Ascending aorta (tissue), 2 donors: ENCODE measurements around the gene APOB. TPM values are rescaled to one million over a fixed set of nuclear protein-coding genes. Genes with fewer than 3 reads are reported as not detected.

Source experiments
- DNase-seq, 2 donors: peaks; one replicate each; pipeline ENCODE4 v3.0.0-alpha.2; 2019; ENCODE audit warnings: low spot score in 2 of 2
- H3K27ac ChIP-seq, 2 donors: fragments of 200-600 bp; sonication (generic); one replicate each; pipeline ENCODE4 v1.5.1; 2016 to 2017; ENCODE audit warnings: mild to moderate bottlenecking in 1 of 2
- H3K27me3 ChIP-seq: fragments of 200-600 bp; sonication (generic); one replicate; pipeline ENCODE4 v1.5.1; 2017
- H3K36me3 ChIP-seq, 2 donors: fragments of 200-600 bp; sonication (generic); one replicate each; pipeline ENCODE4 v1.5.1; 2016
- H3K4me1 ChIP-seq, 2 donors: fragments of 200-600 bp; sonication (generic); one replicate each; pipeline ENCODE4 v1.5.1; 2016 to 2017; ENCODE audit warnings: mild to moderate bottlenecking in 1 of 2
- H3K4me3 ChIP-seq, 2 donors: fragments of 200-600 bp; sonication (generic); one replicate each; pipeline ENCODE4 v1.5.1; 2016 to 2017; ENCODE audit warnings: mild to moderate bottlenecking in 1 of 2
- H3K9me3 ChIP-seq, 2 donors: fragments of 200-600 bp; sonication (generic); one replicate each; pipeline ENCODE4 v1.5.1; 2016
- intact Hi-C: fragments of 100-400 bp; cut with DNase I; formaldehyde crosslinking; loops from one replicate; pipeline ENCODE4 v1.15.1; 2023
- total RNA-seq: library from RNA; depleted of rRNA; stranded (reverse); fragments of >200 nt; gene quantifications from one replicate; pipeline ENCODE4 v1.1.0, GENCODE V29; 2016
- TF ChIP-seq, protein P1 (sequence below), 3 experiments: fragments of 200-600 bp in 2 of 3; fragments of 450-650 bp in 1 of 3; sonication (generic) in 2 of 3; IDR thresholded peaks; one replicate each; pipeline ENCODE4 v1.5.1; 2016 to 2019; ENCODE audit warnings: antibody characterized with exemption in 3 of 3, mild to moderate bottlenecking in 1 of 3, moderate library complexity in 1 of 3

The APOB gene
- total RNA-seq, 1 donor from 2014 or later = 8.5 TPM

DNA sequence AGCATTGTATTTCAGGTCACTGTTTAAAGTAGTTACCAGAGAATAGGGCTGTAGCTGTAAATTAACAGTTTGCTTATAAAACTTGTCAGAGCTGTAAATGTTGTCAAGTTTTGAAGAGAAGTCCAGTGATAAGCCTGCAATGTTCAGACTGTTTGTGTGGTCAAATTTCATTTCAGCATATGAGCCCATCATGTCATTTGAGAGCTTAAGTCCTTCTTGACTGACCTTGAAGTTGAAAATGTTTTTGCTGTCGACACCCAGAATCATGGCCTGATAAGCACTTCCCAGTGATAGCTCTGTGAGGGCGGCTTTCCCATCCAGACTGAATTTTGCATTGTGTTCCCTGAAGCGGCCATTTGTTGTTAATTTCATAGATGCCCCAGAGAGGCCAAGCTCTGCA, 32.4 kb downstream of the APOB start:
- peaks cover 0 to 16% of the 10 kb centered on the region in 2 donors for H3K9me3 ChIP-seq
- H3K27ac ChIP-seq = no peak overlapping the region
- no peaks in the 10 kb centered on the region for H3K27me3 ChIP-seq
- TF ChIP-seq, protein P1, sequence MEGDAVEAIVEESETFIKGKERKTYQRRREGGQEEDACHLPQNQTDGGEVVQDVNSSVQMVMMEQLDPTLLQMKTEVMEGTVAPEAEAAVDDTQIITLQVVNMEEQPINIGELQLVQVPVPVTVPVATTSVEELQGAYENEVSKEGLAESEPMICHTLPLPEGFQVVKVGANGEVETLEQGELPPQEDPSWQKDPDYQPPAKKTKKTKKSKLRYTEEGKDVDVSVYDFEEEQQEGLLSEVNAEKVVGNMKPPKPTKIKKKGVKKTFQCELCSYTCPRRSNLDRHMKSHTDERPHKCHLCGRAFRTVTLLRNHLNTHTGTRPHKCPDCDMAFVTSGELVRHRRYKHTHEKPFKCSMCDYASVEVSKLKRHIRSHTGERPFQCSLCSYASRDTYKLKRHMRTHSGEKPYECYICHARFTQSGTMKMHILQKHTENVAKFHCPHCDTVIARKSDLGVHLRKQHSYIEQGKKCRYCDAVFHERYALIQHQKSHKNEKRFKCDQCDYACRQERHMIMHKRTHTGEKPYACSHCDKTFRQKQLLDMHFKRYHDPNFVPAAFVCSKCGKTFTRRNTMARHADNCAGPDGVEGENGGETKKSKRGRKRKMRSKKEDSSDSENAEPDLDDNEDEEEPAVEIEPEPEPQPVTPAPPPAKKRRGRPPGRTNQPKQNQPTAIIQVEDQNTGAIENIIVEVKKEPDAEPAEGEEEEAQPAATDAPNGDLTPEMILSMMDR (IDR thresholded peaks at IDR 0.05) = no peak
- intact Hi-C loops = no loop called here
- H3K4me3 ChIP-seq = no peak overlapping the region
- DNase-seq = no peak
- H3K36me3 ChIP-seq = peaks cover 21 to 25% of the 10 kb centered on the region in 2 donors
- H3K4me1 ChIP-seq = no peaks in the 10 kb centered on the region

DNA sequence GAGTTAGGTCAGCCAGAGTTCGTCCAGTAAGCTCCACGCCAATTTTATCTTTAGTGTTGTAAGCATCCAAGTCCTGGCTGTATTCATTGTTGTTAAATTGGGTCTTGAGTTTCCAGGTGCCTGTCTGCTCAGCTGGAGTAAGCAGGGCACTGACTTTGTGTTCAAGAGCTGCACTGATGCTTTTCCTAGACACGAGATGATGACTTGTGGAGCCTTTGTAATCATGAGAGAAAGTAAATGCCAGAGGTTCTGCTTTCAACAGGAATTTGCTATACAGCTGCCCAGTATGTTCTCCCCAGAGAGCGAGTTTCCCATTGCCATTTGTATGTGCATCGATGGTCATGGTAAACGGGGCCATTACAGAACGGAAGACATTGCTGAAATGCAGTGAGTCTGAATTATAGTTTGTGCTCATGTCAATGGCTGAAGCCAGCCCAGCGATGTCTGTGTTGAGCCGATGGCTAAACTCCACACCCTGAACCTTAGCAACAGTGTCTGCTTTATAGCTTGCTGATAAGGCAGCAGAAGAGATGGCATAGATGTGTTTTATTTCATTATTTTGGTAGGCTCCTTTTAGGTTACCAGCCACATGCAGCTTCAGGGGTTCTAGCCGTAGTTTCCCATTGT, 32.9 kb downstream of the APOB start:
- Histone ChIP-seq H3K27me3 (no peaks in the 10 kb centered on the region), H3K4me3 (no peak overlapping the region), H3K9me3 (peaks cover 0 to 17% of the 10 kb centered on the region in 2 donors), H3K4me1 (no peaks in the 10 kb centered on the region), H3K36me3 (peaks cover 21 to 25% of the 10 kb centered on the region in 2 donors), H3K27ac (no peak overlapping the region)
- DNase-seq = no peak
- TF ChIP-seq, protein P1 (IDR thresholded peaks at IDR 0.05) = no peak
- intact Hi-C loops = no loop called here

DNA sequence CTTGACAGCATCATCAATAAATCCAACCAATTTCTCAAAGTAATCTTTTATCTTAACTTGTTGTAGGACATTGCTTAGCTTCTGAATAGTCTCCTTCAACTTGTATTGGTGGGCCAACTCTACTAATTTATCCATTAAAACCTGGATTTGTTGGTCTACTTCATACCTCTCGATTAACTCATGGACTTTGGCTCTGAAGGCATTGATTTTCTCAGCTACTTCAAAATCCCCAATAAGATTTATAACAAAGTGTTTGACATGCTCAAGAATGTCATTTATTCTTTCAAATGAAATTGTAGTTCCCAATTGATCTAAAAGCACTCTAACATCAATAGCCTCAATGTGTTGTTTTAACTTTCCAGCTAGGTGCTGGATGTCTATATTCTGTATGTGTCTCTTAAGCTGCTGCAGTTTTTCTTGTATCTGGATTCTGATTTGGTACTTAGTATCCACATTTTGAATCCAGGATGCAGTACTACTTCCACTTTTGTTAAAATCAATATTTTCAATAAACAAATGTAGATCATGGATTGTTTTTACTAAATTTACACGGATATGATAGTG, 34.1 kb downstream of the APOB start:
- Histone ChIP-seq H3K27ac (no peak overlapping the region), H3K9me3 (peaks cover 0 to 28% of the 10 kb centered on the region in 2 donors), H3K36me3 (peaks cover 21 to 24% of the 10 kb centered on the region in 2 donors), H3K4me1 (no peaks in the 10 kb centered on the region), H3K27me3 (no peaks in the 10 kb centered on the region), H3K4me3 (no peak overlapping the region)
- no peak for DNase-seq
- intact Hi-C loops = no loop called here
- TF ChIP-seq, protein P1 (IDR thresholded peaks at IDR 0.05) = no peak

DNA sequence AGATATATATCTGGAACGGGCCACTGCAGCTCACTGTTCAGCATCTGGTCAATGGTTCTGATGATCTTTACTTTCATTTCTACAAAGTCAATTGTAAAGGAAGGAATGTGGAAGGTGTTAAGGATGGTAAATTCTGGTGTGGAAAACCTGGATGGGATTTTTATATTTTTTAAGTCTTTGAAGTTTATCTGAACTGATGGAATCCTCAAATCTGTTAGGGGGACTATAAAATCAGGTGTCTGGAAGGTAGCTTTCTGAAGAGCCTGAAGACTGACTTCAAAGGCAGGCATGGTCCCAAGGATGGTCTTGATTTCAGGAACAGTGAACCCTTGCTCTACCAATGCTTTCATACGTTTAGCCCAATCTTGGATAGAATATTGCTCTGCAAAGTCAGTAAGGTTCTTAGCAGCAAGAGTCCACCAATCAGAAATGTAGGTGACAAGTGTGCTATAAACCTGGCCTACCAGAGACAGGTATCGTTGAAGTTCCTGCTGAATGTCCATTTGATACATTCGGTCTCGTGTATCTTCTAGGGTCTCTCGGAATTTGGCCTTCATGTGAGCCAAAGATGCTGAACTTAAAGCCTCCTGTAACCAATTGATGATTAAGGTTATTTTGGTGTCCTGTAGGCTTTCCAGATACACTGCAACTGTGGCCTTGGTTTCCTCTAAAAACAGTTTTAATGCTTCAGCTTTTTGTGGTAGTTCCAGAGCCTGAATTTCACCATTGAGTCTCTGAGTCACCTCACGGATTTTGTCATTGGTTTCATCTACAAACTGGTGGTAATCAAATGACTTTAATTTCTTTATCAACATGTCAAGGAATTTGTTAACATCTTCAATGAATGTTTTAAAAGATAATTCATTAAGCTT, 34.8 kb downstream of the APOB start:
- DNase-seq = no peak
- Histone ChIP-seq H3K4me1 (no peaks in the 10 kb centered on the region), H3K36me3 (peaks cover 19 to 21% of the 10 kb centered on the region in 2 donors), H3K4me3 (no peak overlapping the region), H3K27me3 (no peaks in the 10 kb centered on the region), H3K9me3 (peaks cover 0 to 28% of the 10 kb centered on the region in 2 donors), H3K27ac (no peak overlapping the region)
- intact Hi-C loops = no loop called here
- TF ChIP-seq, protein P1 (IDR thresholded peaks at IDR 0.05) = no peak

DNA sequence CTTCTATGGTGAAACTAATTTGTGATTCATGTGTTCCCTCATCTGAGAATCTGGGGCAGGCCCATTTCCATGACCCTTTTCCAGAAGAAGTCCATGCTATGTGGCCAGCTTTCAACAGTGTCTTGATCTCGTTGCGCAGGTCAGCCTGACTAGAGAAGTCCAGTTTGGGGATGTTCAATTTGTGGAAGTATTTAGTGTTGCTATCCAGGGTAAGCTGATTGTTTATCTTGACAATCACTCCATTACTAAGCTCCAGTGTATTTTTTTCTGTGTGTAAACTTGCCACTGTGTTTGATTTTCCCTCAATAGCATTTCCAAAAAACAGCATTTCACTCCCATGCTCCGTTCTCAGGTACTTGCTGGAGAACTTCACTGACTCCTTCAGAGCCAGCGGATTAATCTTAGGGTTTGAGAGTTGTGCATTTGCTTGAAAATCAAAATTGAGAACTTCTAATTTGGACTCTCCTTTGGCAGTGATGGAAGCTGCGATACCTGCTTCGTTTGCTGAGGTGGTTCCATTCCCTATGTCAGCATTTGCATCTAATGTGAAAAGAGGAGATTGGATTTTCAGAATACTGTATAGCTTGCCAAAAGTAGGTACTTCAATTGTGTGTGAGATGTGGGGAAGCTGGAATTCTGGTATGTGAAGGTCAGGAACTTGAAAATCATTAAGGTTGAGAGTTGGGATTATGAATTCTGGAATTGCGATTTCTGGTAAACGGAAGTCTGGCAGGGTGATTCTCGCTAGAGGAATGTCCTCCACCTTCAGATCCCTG, 35.7 kb downstream of the APOB start:
- H3K4me1 ChIP-seq = no peaks in the 10 kb centered on the region
- H3K36me3 ChIP-seq = peaks cover 11 to 20% of the 10 kb centered on the region in 2 donors
- intact Hi-C loops = no loop called here
- peaks cover 0 to 28% of the 10 kb centered on the region in 2 donors for H3K9me3 ChIP-seq
- TF ChIP-seq, protein P1 (IDR thresholded peaks at IDR 0.05) = no peak
- no peak overlapping the region for H3K27ac ChIP-seq
- H3K4me3 ChIP-seq = no peak overlapping the region
- no peaks in the 10 kb centered on the region for H3K27me3 ChIP-seq
- no peak for DNase-seq
